Mucosa of rectum (tissue), 2 donors: ENCODE results near the gene RPS6KA2.

Experiments used
- H3K27ac ChIP-seq, 2 donors: one replicate each; pipeline ENCODE4 v1.7.0; 2013; ENCODE audit warnings: inconsistent platforms in 2 of 2, low read depth in 2 of 2, low read length in 2 of 2
- H3K27me3 ChIP-seq, 2 donors: one replicate each; pipeline ENCODE4 v1.7.0; 2013; ENCODE audit warnings: low read length in 2 of 2; ENCODE audit not compliant: control insufficient read depth in 2 of 2, insufficient read depth in 2 of 2
- H3K36me3 ChIP-seq, 2 donors: one replicate each; pipeline ENCODE4 v1.7.0; 2013; ENCODE audit warnings: low read length in 2 of 2; ENCODE audit not compliant: control insufficient read depth in 2 of 2, insufficient read depth in 2 of 2
- H3K4me1 ChIP-seq, 2 donors: one replicate each; pipeline ENCODE4 v1.7.0; 2013; ENCODE audit warnings: low read length in 2 of 2, mild to moderate bottlenecking in 1 of 2; ENCODE audit not compliant: control insufficient read depth in 2 of 2, insufficient read depth in 2 of 2
- H3K4me3 ChIP-seq, 2 donors: one replicate each; pipeline ENCODE4 v1.7.0; 2013; ENCODE audit warnings: low read length in 2 of 2
- H3K9ac ChIP-seq, 2 donors: one replicate each; pipeline ENCODE4 v1.7.0; 2013; ENCODE audit warnings: low read length in 2 of 2, low read depth in 1 of 2, mild to moderate bottlenecking in 1 of 2
- H3K9me3 ChIP-seq, 2 donors: one replicate each; pipeline ENCODE4 v1.7.0; 2013; ENCODE audit warnings: low read length in 2 of 2; ENCODE audit not compliant: control insufficient read depth in 2 of 2
- donor health status: healthy.
- donor health status: Normal muscosa, but diverticular disease.

The RPS6KA2 gene

GRCh38 chr6:166498228-166498627 lies 128.8 kb downstream of the RPS6KA2 start:
- no peaks in the 10 kb centered on the region for H3K9me3 ChIP-seq
- no peak overlapping the region for H3K27ac ChIP-seq
- H3K27me3 ChIP-seq = no peaks in the 10 kb centered on the region
- no peak overlapping the region for H3K9ac ChIP-seq
- peaks cover 0 to 4% of the 10 kb centered on the region in 2 donors for H3K36me3 ChIP-seq
- no peak overlapping the region for H3K4me3 ChIP-seq
- no peaks in the 10 kb centered on the region for H3K4me1 ChIP-seq

DNA sequence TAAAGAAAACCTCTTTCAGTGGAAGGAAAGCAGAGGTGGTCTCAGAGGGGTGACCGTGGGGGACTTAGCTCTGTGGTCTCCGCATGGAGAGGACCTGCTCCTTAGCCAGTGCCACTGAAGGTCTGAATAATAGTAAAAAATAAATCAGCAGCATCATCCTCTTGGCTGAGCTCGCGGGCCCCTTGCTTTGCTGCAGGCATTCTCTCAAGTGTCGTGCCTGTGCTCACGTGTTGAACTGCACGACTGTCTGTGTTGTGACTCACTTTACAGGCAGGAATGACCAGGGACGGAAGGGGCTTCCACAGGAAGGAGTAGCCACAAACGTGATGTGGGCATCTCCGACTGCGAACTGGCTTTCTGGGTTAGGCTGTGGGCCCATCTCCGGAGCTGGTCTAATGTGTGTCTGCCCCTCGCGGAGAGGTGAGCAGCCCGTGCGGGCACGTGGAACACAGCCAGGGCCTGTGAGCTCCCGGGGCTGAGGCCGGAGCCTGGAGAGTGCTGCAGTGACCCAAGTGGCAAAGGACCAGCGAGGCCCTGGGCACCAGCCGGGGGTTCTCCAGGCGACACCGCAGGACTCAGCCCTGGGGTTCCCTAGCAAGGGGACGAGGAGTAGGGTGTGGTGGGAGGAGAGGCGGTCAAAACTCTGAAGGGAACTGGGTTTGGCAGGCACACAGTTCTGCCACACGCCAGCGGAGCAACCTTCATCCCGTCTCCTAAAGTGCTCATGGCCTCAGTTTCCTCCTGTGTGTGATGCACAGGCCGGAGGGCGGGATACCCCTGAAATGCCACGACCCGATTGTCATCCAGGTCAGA lies 129.8 kb downstream of the RPS6KA2 start:
- Histone ChIP-seq H3K27ac (no peak overlapping the region), H3K9ac (no peak overlapping the region), H3K4me1 (no peaks in the 10 kb centered on the region), H3K4me3 (no peak overlapping the region), H3K36me3 (peaks cover 0 to 4% of the 10 kb centered on the region in 2 donors), H3K9me3 (no peaks in the 10 kb centered on the region), H3K27me3 (no peaks in the 10 kb centered on the region)

DNA sequence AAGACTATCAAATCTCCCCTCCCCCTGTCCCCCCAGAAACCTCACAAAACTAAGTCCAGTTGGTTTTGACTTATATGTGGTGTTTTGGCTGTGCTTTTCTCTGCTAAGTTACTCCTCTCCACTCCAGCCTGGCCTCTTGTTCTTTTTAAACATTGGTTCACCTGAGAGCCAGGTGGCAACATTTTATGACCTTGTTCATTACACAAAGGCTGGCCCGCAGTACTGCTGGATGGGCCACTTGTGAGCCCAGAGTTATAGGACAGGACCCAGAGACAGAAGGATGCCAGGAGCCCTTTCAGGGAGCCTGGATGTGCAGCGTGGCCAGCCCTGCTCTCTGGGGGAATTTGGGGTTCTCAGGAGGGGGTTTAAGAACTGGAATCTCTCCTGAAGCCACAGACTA lies 130.6 kb downstream of the RPS6KA2 start:
- Histone ChIP-seq H3K27ac (no peak overlapping the region), H3K9me3 (no peaks in the 10 kb centered on the region), H3K4me1 (peaks cover 0 to under 1% of the 10 kb centered on the region in 2 donors), H3K36me3 (peaks cover 0 to 4% of the 10 kb centered on the region in 2 donors), H3K27me3 (no peaks in the 10 kb centered on the region), H3K4me3 (no peak overlapping the region), H3K9ac (no peak overlapping the region)

GRCh38 chr6:166495487-166496314 lies 131.3 kb downstream of the RPS6KA2 start:
- Histone ChIP-seq H3K27me3 (no peaks in the 10 kb centered on the region), H3K9ac (no peak overlapping the region), H3K4me1 (peaks cover 3 to 7% of the 10 kb centered on the region in 2 donors), H3K27ac (no peak overlapping the region), H3K9me3 (no peaks in the 10 kb centered on the region), H3K36me3 (peaks cover 0 to 4% of the 10 kb centered on the region in 2 donors), H3K4me3 (no peak overlapping the region)

GRCh38 chr6:166494757-166495486 lies 132.1 kb downstream of the RPS6KA2 start:
- Histone ChIP-seq H3K4me3 (no peak overlapping the region), H3K27ac (no peak overlapping the region), H3K36me3 (no peaks in the 10 kb centered on the region), H3K9me3 (no peaks in the 10 kb centered on the region), H3K4me1 (peaks cover 3 to 7% of the 10 kb centered on the region in 2 donors), H3K27me3 (no peaks in the 10 kb centered on the region), H3K9ac (no peak overlapping the region)

DNA sequence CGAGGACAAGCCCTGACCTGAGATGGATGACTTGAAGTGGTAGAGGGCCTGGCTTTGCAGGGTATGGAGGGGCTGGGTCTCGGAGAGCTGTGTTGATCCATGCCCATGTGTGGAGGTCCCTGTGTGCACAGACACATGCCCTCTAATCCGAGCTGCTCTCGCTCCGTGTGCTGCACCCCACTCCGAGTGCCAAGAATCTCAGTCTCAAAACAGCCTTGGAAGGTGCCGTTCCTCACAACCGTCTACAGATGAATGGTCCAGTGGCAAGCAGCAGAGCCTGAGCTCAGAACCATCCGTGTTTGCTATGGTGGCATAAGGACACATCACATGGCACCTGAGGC lies 133.0 kb downstream of the RPS6KA2 start:
- Histone ChIP-seq H3K27me3 (no peaks in the 10 kb centered on the region), H3K36me3 (no peaks in the 10 kb centered on the region), H3K9ac (no peak overlapping the region), H3K4me1 (peaks cover 3 to 7% of the 10 kb centered on the region in 2 donors), H3K4me3 (no peak overlapping the region), H3K27ac (no peak overlapping the region), H3K9me3 (no peaks in the 10 kb centered on the region)

- H3K36me3 ChIP-seq = no peaks in the 10 kb centered on the region
- H3K9ac ChIP-seq = no peak overlapping the region
Measured at GRCh38 chr6:166493427-166494100, 133.5 kb downstream of the RPS6KA2 start.

GRCh38 chr6:166492092-166492741 lies 134.8 kb downstream of the RPS6KA2 start:
- Histone ChIP-seq H3K4me1 (peaks cover 3 to 10% of the 10 kb centered on the region in 2 donors), H3K9me3 (no peaks in the 10 kb centered on the region), H3K9ac (no peak overlapping the region), H3K27ac (no peak overlapping the region), H3K4me3 (no peak overlapping the region), H3K36me3 (no peaks in the 10 kb centered on the region), H3K27me3 (no peaks in the 10 kb centered on the region)

More at GRCh38 chr6:166493427-166494100, 133.5 kb downstream of the RPS6KA2 start:
- H3K4me3 ChIP-seq = no peak overlapping the region
- H3K27ac ChIP-seq = no peak overlapping the region
- H3K4me1 ChIP-seq = peaks cover 3 to 7% of the 10 kb centered on the region in 2 donors
- H3K9me3 ChIP-seq = no peaks in the 10 kb centered on the region
- H3K27me3 ChIP-seq = no peaks in the 10 kb centered on the region

GRCh38 chr6:166490671-166491500 lies 136.2 kb downstream of the RPS6KA2 start:
- Histone ChIP-seq H3K4me3 (no peak overlapping the region), H3K27ac (no peak overlapping the region), H3K27me3 (no peaks in the 10 kb centered on the region), H3K9me3 (no peaks in the 10 kb centered on the region), H3K4me1 (peaks cover 3 to 10% of the 10 kb centered on the region in 2 donors), H3K36me3 (no peaks in the 10 kb centered on the region), H3K9ac (no peak overlapping the region)
